ENCODE measurements around the gene CD36.

- TF ChIP-seq ZNF274 (IDR thresholded peaks at IDR 0.05; ENCODE audit: low read depth, low read length) (no peak), YY1 (IDR thresholded peaks at IDR 0.05; ENCODE audit: insufficient read depth, insufficient read length) (no peak), SUZ12 (IDR thresholded peaks at IDR 0.05; ENCODE audit: extremely low read depth, insufficient read depth, insufficient read length) (no peak)
Observed at GRCh38 chr7:80619741-80620140, 18.7 kb upstream of the CD36 start.

Data from NT2/D1 (cell line).